Measurements from ENCODE around the gene TPP2.

TPP2 gene

DNA sequence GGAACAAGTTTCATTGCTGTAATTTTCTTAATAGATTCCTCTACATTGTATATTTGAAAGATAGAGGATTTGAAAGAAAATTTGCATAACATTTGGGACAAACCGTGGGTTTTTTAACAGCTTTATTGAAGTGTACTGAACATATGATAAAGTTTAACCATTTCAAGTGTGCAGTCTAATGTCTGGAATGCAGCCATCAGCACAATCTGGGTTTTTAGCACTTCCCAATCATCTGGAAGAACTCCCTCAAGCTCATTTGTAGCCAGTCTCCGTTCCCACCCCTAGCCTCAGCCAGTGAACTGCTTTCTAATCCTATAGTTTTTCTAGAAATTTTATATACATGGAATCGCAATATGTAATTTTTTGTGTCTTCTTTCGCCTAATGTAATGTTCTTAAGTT is 85.4 kb downstream of the TPP2 start:
- TF ChIP-seq GATA1 (IDR thresholded peaks at IDR 0.05; ENCODE audit: low read depth, low read length): no peak
- no peak for DNase-seq

DNA sequence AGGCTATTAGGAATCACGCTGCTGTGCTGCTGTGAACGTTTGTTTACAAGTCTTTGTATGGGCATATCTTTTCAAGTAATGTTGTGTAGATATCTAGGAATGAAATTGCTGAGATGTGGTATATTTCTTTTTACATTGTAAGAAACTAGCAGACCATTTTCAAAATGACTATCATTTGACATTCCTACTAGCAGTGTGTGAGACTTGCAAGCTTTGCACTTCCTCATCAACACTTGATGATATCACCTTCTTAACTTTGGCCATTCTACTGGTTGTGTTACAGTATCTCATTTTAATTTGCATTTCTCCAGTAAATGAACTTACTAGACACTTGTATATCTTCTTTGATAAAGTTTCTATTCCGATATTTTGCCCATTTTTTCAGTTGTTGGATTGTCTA is 85.9 kb downstream of the TPP2 start:
- no peak for DNase-seq
- TF ChIP-seq POLR2A (IDR thresholded peaks at IDR 0.05; ENCODE audit: low read length): no peak
- no peak for TF ChIP-seq GATA1 (IDR thresholded peaks at IDR 0.05; ENCODE audit: low read depth, low read length)

DNA sequence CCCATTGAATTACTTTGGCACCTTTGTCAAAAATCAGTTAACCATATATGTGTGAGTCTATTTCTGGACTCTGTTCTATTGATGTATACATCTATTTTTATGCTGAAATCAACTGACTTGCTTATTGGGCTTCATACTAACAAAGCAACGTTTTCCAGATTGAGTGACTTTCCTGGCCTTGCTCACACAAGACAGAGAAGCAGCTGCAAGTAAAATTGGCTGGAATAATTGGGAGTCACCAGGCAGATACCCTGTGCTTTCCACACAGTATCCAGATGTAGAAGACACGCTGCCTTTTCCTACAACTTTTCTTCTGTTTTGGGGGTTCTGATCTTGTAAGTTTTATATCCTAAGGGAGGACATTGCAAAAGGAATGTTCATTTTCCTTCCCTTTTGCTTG is 86.9 kb downstream of the TPP2 start:
- TF ChIP-seq POLR2A (IDR thresholded peaks at IDR 0.05; ENCODE audit: low read length) (no peak), GATA1 (IDR thresholded peaks at IDR 0.05; ENCODE audit: low read depth, low read length) (no peak)
- DNase-seq: no peak

GRCh38 chr13:102686024-102686423 is 89.2 kb downstream of the TPP2 start:
- DNase-seq: no peak
- no peak for TF ChIP-seq POLR2A (IDR thresholded peaks at IDR 0.05; ENCODE audit: low read length)
- no peak for TF ChIP-seq GATA1 (IDR thresholded peaks at IDR 0.05; ENCODE audit: low read depth, low read length)

GRCh38 chr13:102687520-102687919 is 90.7 kb downstream of the TPP2 start:
- TF ChIP-seq GATA1 (IDR thresholded peaks at IDR 0.05; ENCODE audit: low read depth, low read length): no peak
- TF ChIP-seq POLR2A (IDR thresholded peaks at IDR 0.05; ENCODE audit: low read length): no peak
- DNase-seq: no peak

- no peak for DNase-seq
- TF ChIP-seq GATA1 (IDR thresholded peaks at IDR 0.05; ENCODE audit: low read depth, low read length) (no peak), POLR2A (IDR thresholded peaks at IDR 0.05; ENCODE audit: low read length) (no peak)
These were observed 91.7 kb downstream of the TPP2 start for GRCh38 chr13:102688306-102688973.

GRCh38 chr13:102690883-102691282 is 94.1 kb downstream of the TPP2 start:
- DNase-seq: no peak
- TF ChIP-seq GATA1 (IDR thresholded peaks at IDR 0.05; ENCODE audit: low read depth, low read length): no peak
- TF ChIP-seq POLR2A (IDR thresholded peaks at IDR 0.05; ENCODE audit: low read length): no peak

DNA sequence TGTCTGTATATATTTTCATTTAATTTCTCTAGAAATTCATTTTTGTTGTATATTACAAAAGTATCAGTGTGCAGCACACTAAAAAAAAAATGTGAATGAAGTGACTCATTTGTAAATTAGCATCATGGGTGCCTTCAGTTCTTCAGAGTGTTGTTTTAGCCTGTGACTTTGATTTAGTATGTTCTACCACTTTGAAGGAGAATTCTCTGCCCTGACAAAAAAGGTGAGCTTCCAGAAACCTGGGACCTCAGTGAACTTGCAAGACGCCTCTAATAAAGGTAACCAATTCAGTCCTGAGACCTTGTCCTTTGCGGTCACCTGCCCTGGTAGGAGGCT is 95.7 kb downstream of the TPP2 start:
- no peak for TF ChIP-seq GATA1 (IDR thresholded peaks at IDR 0.05; ENCODE audit: low read depth, low read length)
- no peak for TF ChIP-seq POLR2A (IDR thresholded peaks at IDR 0.05; ENCODE audit: low read length)
- DNase-seq: no peak

DNA sequence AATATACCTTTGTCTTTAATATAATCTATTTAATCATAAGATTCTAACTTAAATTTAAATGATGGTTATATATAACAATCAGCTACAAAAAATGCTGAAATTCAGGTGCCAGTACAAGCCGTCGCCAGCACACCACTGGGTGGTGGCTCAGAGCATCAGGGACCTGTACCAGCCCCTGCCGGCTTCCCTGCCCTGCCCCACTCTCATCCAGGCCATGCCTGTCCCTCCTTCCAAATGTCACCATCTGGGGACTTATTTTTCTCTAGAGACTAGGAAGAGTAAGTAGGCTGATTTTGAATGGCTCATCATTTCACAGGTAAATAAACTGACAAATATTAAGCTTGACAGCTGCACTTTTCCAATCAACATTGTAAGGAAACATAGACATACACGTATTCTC is 96.5 kb downstream of the TPP2 start:
- no peak for DNase-seq
- TF ChIP-seq GATA1 (IDR thresholded peaks at IDR 0.05; ENCODE audit: low read depth, low read length): no peak
- TF ChIP-seq POLR2A (IDR thresholded peaks at IDR 0.05; ENCODE audit: low read length): no peak

DNA sequence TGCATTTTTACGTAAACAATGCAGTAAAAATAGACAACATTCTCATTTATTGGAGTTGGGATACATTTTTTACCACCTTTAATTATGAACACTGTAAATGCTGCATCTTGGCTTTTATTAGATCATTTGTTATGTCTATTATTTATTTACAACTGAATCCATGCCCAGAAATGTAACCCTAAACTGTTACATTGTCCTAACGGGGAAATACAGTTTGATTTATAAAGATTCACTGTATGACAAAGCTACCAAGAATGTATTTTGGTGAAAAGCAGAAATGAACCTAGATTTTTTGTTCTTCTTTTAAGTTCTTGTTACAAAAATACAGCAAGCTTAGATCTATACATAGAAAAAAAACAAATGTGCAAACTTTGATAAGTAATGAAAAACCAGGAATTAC is 97.0 kb downstream of the TPP2 start:
- no peak for TF ChIP-seq POLR2A (IDR thresholded peaks at IDR 0.05; ENCODE audit: low read length)
- TF ChIP-seq GATA1 (IDR thresholded peaks at IDR 0.05; ENCODE audit: low read depth, low read length): no peak
- DNase-seq: no peak

DNA sequence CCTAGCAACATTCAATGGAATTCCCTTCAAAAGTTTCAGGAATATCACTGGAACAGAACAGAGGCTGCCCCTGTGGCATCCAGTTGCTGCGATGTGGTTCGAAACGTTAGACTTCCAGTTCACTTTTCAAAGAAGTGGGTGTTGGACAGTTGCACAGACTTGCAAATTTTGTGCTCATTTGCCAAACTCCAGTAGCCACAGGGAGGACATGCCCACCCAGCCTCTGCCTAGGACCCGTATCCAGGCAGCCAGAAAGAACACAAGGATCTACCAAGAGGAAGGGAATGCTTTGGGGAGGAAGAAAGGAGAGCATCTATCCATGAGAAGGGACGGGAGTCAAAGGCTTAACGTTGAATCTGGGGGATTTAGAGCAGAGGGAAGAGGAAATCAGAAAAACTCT is 98.2 kb downstream of the TPP2 start, which contains the start of gene METTL21C:
TSS of gene METTL21C (minus strand) at position 108 of the 400 bp plus-strand sequence. CDS start 546 bp downstream, outside the sequence.
- DNase-seq: no peak
- TF ChIP-seq GATA1 (IDR thresholded peaks at IDR 0.05; ENCODE audit: low read depth, low read length) (no peak), POLR2A (IDR thresholded peaks at IDR 0.05; ENCODE audit: low read length) (no peak)

DNA sequence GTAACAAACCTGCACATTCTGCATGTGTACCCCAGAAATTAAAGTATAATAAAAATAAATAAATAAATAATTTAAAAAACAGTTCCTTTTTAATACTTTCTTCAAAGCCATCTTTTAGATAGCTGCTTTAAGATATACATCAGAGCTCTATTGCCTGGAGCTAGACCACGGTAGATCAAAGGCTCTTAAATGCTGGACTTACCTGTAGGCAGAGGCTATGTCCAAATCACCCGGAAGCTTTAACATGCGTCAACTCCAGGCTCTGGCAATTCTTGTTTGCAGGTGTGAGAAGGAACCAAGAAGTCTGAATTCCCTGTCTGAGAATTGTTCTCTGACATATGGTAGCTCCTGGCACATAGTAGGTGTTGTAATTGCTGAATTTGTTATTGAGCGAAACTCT is 99.7 kb downstream of the TPP2 start:
- no peak for DNase-seq
- no peak for TF ChIP-seq POLR2A (IDR thresholded peaks at IDR 0.05; ENCODE audit: low read length)

DNA sequence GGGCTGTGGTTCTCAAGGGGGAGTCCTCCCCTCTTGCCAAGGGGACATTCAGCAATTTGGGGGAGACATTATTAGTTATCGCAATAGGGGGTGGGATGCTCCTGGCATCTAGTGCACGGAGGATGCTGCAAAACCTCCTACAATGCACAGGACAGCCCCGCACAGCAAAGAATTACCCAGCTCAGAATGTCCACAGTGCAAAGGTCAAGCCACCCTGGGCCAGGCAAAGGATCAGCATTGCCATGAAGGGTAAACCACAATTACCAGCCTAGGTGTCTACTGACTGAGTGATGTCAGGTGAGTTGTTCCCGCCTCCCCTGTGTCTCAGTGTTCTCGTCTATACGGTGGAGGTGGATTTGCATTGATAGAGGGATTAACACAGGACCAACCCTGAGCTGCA is 100.5 kb downstream of the TPP2 start:
- DNase-seq: no peak
- TF ChIP-seq POLR2A (IDR thresholded peaks at IDR 0.05; ENCODE audit: low read length) (no peak), GATA1 (IDR thresholded peaks at IDR 0.05; ENCODE audit: low read depth, low read length) (no peak)

- no peak for TF ChIP-seq GATA1 (IDR thresholded peaks at IDR 0.05; ENCODE audit: low read depth, low read length)
- no peak for TF ChIP-seq POLR2A (IDR thresholded peaks at IDR 0.05; ENCODE audit: low read length)
- DNase-seq: no peak
These were observed 101.3 kb downstream of the TPP2 start for GRCh38 chr13:102697929-102698648.

DNA sequence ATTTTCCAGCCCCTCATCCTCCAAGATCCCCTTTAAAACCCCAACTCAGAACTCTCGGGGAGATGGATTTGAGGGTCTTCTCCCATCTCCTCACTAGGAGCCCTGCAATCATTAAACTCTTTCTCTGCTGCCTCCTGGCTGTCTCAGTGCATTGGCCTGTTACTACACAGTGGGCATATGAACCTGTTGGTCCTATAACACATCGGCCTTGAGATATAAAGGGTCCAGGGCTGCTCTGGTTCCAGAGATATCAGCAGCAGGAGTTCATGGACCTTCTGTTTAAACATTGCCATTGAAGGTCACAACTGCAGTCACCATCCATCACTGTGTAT is 101.8 kb downstream of the TPP2 start:
- DNase-seq: no peak
- no peak for TF ChIP-seq GATA1 (IDR thresholded peaks at IDR 0.05; ENCODE audit: low read depth, low read length)
- no peak for TF ChIP-seq POLR2A (IDR thresholded peaks at IDR 0.05; ENCODE audit: low read length)

All from erythroblast (primary cell).